Psoas muscle (tissue), 8 donors: Measurements from ENCODE around the gene NME4. TPM values are rescaled to one million over a fixed set of nuclear protein-coding genes. Genes with fewer than 3 reads are reported as not detected.
"Not testable (repeated sequence)": the region's sequence is repeated elsewhere in the genome, so short reads cannot be mapped to it uniquely, and the experiment has no call there.

Experiments
- ATAC-seq, 4 donors: fragments of 200-7000 bp; cut with Tn5 transposase; one replicate each; pipeline ENCODE4 v1.9.1; 2020; ENCODE audit warnings: moderate library complexity in 3 of 4, mild to moderate bottlenecking in 2 of 4
- DNase-seq, 2 donors: peaks; one replicate each; pipeline ENCODE4 v3.0.0-alpha.2; 2020
- H3K27ac ChIP-seq: fragments of 200-600 bp; one replicate; pipeline ENCODE4 v1.8.0; 2022
- H3K27me3 ChIP-seq, 3 donors: fragments of 200-600 bp in 1 of 3; one replicate each; pipeline versions ENCODE4 v1.6.1 to v1.8.0; 2013 to 2022; ENCODE audit warnings: low read length in 2 of 3, mild to moderate bottlenecking in 2 of 3, moderate library complexity in 1 of 3; ENCODE audit not compliant: insufficient read depth in 3 of 3
- H3K36me3 ChIP-seq, 2 donors: fragments of 200-600 bp in 1 of 2; one replicate each; pipeline versions ENCODE4 v1.6.1 to v1.8.0; 2013 to 2022; ENCODE audit warnings: low read depth in 1 of 2, mild to moderate bottlenecking in 1 of 2, moderate library complexity in 1 of 2; ENCODE audit not compliant: insufficient read depth in 1 of 2
- H3K4me1 ChIP-seq: fragments of 200-600 bp; one replicate; pipeline ENCODE4 v1.8.0; 2022
- H3K4me3 ChIP-seq: fragments of 200-600 bp; one replicate; pipeline ENCODE4 v1.8.0; 2022; ENCODE audit warnings: mild to moderate bottlenecking
- H3K9me3 ChIP-seq: fragments of 200-600 bp; one replicate; pipeline ENCODE4 v1.8.0; 2022
- WGBS, 3 donors: extraction: QIAGEN DNeasy Blood & Tissue Kit; methylation state at CpG; one replicate each; pipeline versions ENCODE4 v1.1.6 to v1.1.7; 2013; 5-methylcytosine and 5-hydroxymethylcytosine counted together
- intact Hi-C, 2 donors: fragments of 100-400 bp; cut with DNase I; formaldehyde crosslinking; loops; one replicate each; pipeline versions ENCODE4 v1.11.0 to v1.14.2; 2022
- polyA plus RNA-seq, 3 donors: library from polyadenylated mRNA; stranded (reverse); fragments of 200-250 nt; gene quantifications; one replicate each; pipeline ENCODE4 v1.2.3, GENCODE V29; 2013
- total RNA-seq, 4 donors: library from RNA; stranded (reverse); fragmentation: NEBNext Ultra II Directional in 2 of 4; extraction: Animal tissue kit (Norgen Biotek cat#: 25700) in 2 of 4; gene quantifications; one replicate each; pipeline versions ENCODE4 v1.2.1 to v1.2.4, GENCODE V29; 2021 to 2023
- TF ChIP-seq, protein P1 (sequence below): fragments of 200-600 bp; IDR thresholded peaks from one replicate; pipeline ENCODE4 v1.8.0; 2022; ENCODE audit warnings: antibody characterized with exemption
- donor health status: healthy with polysubstance abuse.
- donor health status: DM: no; HTN: no; CAD: no; lungs with moderate emphysema.
- donor health status: Bipolar disorder and iron deficiency.
- donor health status: healthy.
- donor health status: DM: yes; HTN: yes; CAD: no.
- donor health status: DM: no; HTN: no; CAD: no.
- donor health status: DM: no; HTN: no; CAD: no.
- donor health status: DM: yes; HTN: yes; CAD: no.

NME4 gene
- total and polyA plus RNA-seq, 7 donors = 16.0 to 39.7 (median 23.1) TPM

DNA sequence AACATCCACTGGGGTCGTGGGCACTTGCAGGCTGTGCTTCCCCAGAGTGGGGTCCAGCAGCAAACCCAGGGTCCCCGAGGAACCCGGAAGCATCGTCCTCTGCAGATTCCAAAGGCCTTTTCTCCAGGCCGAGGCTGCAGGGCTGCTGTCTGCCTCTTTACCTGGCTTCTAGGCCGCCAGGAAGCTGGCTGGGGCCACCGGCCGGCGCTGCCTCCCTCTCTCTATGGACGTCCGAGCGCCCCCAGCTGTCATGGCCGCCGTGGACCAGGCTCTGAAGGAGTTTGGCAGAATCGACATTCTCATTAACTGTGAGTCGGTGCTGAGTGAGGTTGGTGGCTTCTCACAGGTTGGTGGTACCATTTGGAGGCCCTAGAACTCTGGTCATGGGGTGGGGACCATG, 10.3 kb downstream of the NME4 start:
- DNase-seq = no peak
- intact Hi-C loops = no loop called here
- TF ChIP-seq, protein P1, sequence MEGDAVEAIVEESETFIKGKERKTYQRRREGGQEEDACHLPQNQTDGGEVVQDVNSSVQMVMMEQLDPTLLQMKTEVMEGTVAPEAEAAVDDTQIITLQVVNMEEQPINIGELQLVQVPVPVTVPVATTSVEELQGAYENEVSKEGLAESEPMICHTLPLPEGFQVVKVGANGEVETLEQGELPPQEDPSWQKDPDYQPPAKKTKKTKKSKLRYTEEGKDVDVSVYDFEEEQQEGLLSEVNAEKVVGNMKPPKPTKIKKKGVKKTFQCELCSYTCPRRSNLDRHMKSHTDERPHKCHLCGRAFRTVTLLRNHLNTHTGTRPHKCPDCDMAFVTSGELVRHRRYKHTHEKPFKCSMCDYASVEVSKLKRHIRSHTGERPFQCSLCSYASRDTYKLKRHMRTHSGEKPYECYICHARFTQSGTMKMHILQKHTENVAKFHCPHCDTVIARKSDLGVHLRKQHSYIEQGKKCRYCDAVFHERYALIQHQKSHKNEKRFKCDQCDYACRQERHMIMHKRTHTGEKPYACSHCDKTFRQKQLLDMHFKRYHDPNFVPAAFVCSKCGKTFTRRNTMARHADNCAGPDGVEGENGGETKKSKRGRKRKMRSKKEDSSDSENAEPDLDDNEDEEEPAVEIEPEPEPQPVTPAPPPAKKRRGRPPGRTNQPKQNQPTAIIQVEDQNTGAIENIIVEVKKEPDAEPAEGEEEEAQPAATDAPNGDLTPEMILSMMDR = no peak
- Histone ChIP-seq H3K27me3 (no peaks in the 10 kb centered on the region), H3K4me3 (no peak overlapping the region), H3K9me3 (no peaks in the 10 kb centered on the region), H3K4me1 (peaks cover 2% of the 10 kb centered on the region), H3K36me3 (peaks cover 0 to 26% of the 10 kb centered on the region in 2 donors), H3K27ac (no peak overlapping the region)
- WGBS, 3 donors = 77 to 84% (median 83%) methylated on average over 14 to 16 of the region's 16 CpGs
- no peak for ATAC-seq

DNA sequence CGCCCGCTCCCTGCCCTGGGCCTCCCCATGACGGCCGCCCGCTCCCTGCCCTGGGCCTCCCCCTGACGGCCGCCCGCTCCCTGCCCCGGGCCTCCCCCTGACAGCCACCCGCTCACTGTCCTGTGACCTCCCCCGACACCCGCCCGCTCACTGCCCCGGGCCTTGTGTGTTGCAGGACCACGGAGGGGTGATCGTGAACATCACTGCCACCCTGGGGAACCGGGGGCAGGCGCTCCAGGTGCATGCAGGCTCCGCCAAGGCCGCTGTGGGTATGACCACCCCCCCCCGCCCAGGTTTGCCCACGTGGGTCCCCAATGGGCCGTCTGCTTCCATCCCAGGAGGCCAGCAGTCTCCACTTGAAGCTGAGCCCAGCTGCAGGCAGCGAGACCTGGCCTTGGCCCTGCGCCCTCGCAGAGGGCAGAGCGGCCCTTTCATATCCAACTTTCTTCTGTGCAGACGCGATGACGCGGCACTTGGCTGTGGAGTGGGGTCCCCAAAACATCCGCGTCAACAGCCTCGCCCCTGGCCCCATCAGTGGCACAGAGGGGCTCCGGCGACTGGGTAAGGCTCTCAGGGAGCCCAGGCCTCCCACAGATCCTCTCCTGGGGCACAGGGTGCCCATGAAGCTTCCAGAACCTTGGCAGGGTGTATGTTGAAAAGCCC, 13.6 kb downstream of the NME4 start:
- Histone ChIP-seq H3K36me3 (peaks cover 0 to 27% of the 10 kb centered on the region in 2 donors), H3K27me3 (no peaks in the 10 kb centered on the region), H3K4me1 (no peaks in the 10 kb centered on the region), H3K9me3 (no peaks in the 10 kb centered on the region), H3K27ac (no peak overlapping the region), H3K4me3 (no peak overlapping the region)
- 88 to 93% (median 91%) methylated on average over 33 to 36 of the region's 36 CpGs for WGBS, 3 donors
- TF ChIP-seq, protein P1 = no peak
- intact Hi-C loops = no loop called here
- DNase-seq (no peak), ATAC-seq (peak in 1 of 4 donors; percentile 16)

DNA sequence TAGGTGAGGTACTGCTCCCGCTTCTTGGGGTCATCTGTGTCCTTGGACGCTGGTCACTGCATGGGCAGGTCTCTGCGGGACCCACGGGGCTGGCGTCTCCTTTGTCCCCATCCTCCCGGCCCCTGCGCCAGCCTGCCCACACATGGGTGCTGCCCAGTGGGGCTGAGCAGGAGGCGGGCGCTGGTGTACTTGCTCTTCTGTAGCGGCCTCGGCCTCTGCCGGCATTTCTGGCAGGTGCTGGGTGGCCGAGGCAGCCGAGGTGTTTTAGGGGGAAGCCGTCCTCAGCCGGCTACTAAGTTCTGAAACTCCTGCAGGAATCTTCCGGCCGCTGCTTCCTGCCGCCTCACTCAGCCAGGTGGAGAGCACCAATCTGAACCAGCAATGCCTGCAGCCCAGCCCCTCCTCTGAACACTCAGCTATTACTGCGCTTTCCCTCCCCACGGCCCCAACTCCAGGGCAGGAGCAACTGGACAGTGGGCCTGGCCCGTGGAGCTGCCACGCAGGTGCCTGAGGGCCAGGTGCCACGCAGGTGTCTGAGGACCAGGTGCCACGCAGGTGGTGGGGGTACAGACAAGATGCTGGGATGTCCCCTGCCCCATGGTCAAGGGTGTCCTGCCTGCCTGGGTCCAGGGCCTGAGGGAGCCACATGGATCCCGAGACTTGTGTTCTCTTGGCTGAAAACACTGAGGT, 14.7 kb downstream of the NME4 start:
- no peaks in the 10 kb centered on the region for H3K4me1 ChIP-seq
- 90 to 95% (median 93%) methylated on average over 26 of the region's 26 CpGs for WGBS, 3 donors
- no peak overlapping the region for H3K4me3 ChIP-seq
- peaks cover 0 to 27% of the 10 kb centered on the region in 2 donors for H3K36me3 ChIP-seq
- DNase-seq = no peak
- no peaks in the 10 kb centered on the region for H3K27me3 ChIP-seq
- H3K9me3 ChIP-seq = no peaks in the 10 kb centered on the region
- ATAC-seq = no peak
- H3K27ac ChIP-seq = no peak overlapping the region
- TF ChIP-seq, protein P1 = no peak
- intact Hi-C loops = no loop called here

DNA sequence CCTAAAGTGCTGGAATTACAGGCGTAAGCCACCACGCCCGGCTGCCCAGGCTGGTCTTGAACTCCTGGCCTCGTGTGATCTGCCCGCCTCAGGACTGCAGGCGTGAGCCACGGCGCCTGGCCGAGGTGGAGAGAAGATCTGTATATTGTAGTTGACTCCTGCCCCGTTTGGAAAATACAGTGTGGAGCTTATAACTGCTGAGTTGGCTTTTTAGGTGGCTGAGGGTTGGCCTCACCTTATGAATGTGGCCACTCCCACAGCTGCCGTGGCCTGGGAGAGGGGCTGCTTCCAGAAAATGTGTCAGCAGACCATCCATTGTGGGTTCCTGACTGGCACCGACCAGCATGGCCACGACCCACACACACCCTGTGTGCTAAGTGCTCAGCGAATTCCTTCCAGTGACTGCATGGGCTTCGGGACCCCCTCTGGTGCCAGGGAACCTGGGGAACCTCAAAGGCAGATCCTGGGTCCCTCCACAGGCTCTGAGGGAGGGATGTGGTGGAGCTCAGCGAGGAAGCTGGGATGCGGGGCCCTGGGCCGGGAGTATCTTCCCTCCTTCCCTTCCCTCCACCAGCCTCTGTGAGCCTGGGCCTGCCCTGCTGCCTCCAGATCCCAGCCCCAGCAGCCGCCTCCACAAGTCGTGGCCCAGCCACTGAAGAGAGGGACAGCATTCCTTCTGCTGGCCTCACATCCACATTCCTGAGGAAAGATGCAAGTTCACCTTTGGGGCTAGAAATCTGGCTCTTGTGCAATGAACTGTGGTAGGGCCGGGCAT, 17.6 kb downstream of the NME4 start:
- H3K27ac ChIP-seq = no peak overlapping the region
- H3K9me3 ChIP-seq = no peaks in the 10 kb centered on the region
- no peaks in the 10 kb centered on the region for H3K27me3 ChIP-seq
- 88 to 91% (median 88%) methylated on average over 18 to 21 of the region's 21 CpGs for WGBS, 3 donors
- intact Hi-C loops = no loop called here
- no peak for ATAC-seq
- H3K36me3 ChIP-seq = peaks cover 0 to 22% of the 10 kb centered on the region in 2 donors
- H3K4me3 ChIP-seq = no peak overlapping the region
- TF ChIP-seq, protein P1 = no peak
- DNase-seq = no peak
- H3K4me1 ChIP-seq = no peaks in the 10 kb centered on the region

DNA sequence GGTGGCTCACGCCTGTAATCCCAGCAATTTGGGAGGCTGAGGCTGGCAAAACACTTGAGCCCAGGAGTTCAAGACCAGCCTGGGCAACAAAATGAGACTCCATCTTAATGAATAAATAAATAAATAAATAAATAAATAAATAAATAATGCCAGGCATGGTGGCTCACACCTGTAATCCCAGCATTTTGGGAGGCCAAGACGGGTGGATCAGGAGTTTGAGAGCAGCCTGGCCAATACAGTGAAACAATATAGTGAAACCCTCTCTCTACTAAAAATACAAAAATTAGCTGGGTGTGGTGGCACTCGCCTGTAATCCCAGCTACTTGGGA, 18.1 kb downstream of the NME4 start:
- H3K27me3 ChIP-seq, H3K27ac ChIP-seq, H3K4me3 ChIP-seq, H3K9me3 ChIP-seq, H3K4me1 ChIP-seq, ATAC-seq, intact Hi-C loops, DNase-seq: not testable (repeated sequence)
- H3K36me3 ChIP-seq = peaks cover 0 to 18% of the 10 kb centered on the region in 2 donors
- 95 to 100% (median 96%) methylated on average over 3 of the region's 3 CpGs for WGBS, 3 donors

DNA sequence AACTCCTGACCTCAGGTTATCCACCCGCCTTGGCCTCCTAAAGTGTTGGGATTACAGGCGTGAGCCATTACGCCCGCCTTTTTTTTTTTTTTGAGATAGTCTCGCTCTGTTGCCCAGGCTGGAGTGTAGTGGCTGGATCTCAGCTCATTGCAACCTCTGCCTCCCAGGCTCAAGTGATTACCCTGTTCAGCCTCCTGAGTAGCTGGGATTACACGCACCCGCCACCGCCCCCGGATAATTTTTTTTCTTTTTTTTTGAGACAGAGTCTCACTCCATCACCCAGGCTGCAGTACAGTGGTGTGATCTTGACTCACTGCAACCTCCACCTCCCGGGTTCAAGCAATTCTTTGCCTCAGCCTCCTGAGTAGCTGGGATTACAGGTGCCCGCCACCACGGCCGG, 25.2 kb downstream of the NME4 start:
- H3K4me3 ChIP-seq, ATAC-seq, H3K9me3 ChIP-seq, H3K36me3 ChIP-seq, H3K27me3 ChIP-seq, DNase-seq, H3K27ac ChIP-seq: not testable (repeated sequence)
- peaks cover 18% of the 10 kb centered on the region for H3K4me1 ChIP-seq
- intact Hi-C loops = loop anchor here in 1 of 2 donors (5.0 kb wide), 1 partner anchor 105 kb away; the partner anchor contains the start of gene CAPN15
- 92 to 95% (median 94%) methylated on average over 13 of the region's 13 CpGs for WGBS, 3 donors
